H9 (cell line): ENCODE results near the gene ZNF609. TPM values are rescaled to one million over a fixed set of nuclear protein-coding genes. Genes with fewer than 3 reads are reported as not detected.
A peak's percentile ranks its signal among the peaks of the same experiment; 100 is the strongest.

Source experiments
- DNase-seq: peaks from one replicate; pipeline ENCODE4 v3.0.0-alpha.2; 2017
- H2AFZ ChIP-seq: one replicate; pipeline ENCODE4 v1.6.1; 2013; ENCODE audit warnings: mild to moderate bottlenecking, low read length, control low read depth, moderate library complexity
- H2AK5ac ChIP-seq: 2 replicates; pipeline ENCODE4 v1.6.1; 2013; ENCODE audit warnings: low read length, control low read depth, mixed read lengths; ENCODE audit not compliant: insufficient read length
- H2BK120ac ChIP-seq: one replicate; pipeline ENCODE4 v1.6.1; 2013; ENCODE audit warnings: low read depth, mild to moderate bottlenecking, low read length, control low read depth, inconsistent platforms; ENCODE audit not compliant: poor library complexity, severe bottlenecking
- H2BK12ac ChIP-seq: 2 replicates; pipeline ENCODE4 v1.6.1; 2013; ENCODE audit warnings: low read length, control low read depth, mixed read lengths, low read depth; ENCODE audit not compliant: insufficient read length
- H2BK15ac ChIP-seq: 2 replicates; pipeline ENCODE4 v1.6.1; 2013; ENCODE audit warnings: low read depth, low read length, control low read depth
- H2BK20ac ChIP-seq: one replicate; pipeline ENCODE4 v1.6.1; 2013; ENCODE audit warnings: low read depth, mild to moderate bottlenecking, low read length, control low read depth, inconsistent platforms; ENCODE audit not compliant: poor library complexity, severe bottlenecking
- H2BK5ac ChIP-seq: 2 replicates; pipeline ENCODE4 v1.6.1; 2013; ENCODE audit warnings: low read length, control low read depth, mixed read lengths; ENCODE audit not compliant: insufficient read length
- H3K14ac ChIP-seq: 2 replicates; pipeline ENCODE4 v1.6.1; 2013; ENCODE audit warnings: low read length, control low read depth; ENCODE audit not compliant: insufficient read depth
- H3K18ac ChIP-seq: 2 replicates; pipeline ENCODE4 v1.6.1; 2013; ENCODE audit warnings: low read depth, mild to moderate bottlenecking, mixed read lengths, low read length, control low read depth; ENCODE audit not compliant: insufficient read length
- H3K23ac ChIP-seq: 2 replicates; pipeline ENCODE4 v1.6.1; 2013; ENCODE audit warnings: low read length, control low read depth, mixed read lengths, low read depth; ENCODE audit not compliant: insufficient read length
- H3K23me2 ChIP-seq: 2 replicates; pipeline ENCODE4 v1.6.1; 2013; ENCODE audit warnings: low read depth, mild to moderate bottlenecking, mixed read lengths, low read length, control low read depth; ENCODE audit not compliant: insufficient read length, poor library complexity, severe bottlenecking
- H3K27ac ChIP-seq: 2 replicates; pipeline ENCODE4 v1.5.1; 2013; ENCODE audit warnings: low read length, control low read depth, mixed read lengths, low read depth; ENCODE audit not compliant: insufficient read length
- H3K27me3 ChIP-seq: 2 replicates; pipeline ENCODE4 v1.6.1; 2013; ENCODE audit warnings: low read length, control low read depth, inconsistent platforms; ENCODE audit not compliant: insufficient read depth
- H3K4ac ChIP-seq: 2 replicates; pipeline ENCODE4 v1.6.1; 2013; ENCODE audit warnings: low read depth, mild to moderate bottlenecking, control low read depth, inconsistent platforms, low read length, moderate library complexity
- H3K4me1 ChIP-seq: 2 replicates; pipeline ENCODE4 v1.6.1; 2013; ENCODE audit warnings: low read length, control low read depth, inconsistent platforms; ENCODE audit not compliant: insufficient read depth
- H3K4me2 ChIP-seq: 2 replicates; pipeline ENCODE4 v1.6.1; 2013; ENCODE audit warnings: low read length, control low read depth, mixed read lengths; ENCODE audit not compliant: insufficient read length, insufficient read depth
- H3K56ac ChIP-seq: 2 replicates; pipeline ENCODE4 v1.6.1; 2013; ENCODE audit warnings: low read depth, mild to moderate bottlenecking, mixed read lengths, low read length, control low read depth; ENCODE audit not compliant: insufficient read length
- H3K79me1 ChIP-seq: 2 replicates; pipeline ENCODE4 v1.6.1; 2013; ENCODE audit warnings: low read depth, mild to moderate bottlenecking, moderate library complexity, low read length, control low read depth, inconsistent platforms; ENCODE audit not compliant: insufficient read depth, poor library complexity, severe bottlenecking
- H3K79me2 ChIP-seq: 2 replicates; pipeline ENCODE4 v1.6.1; 2013; ENCODE audit warnings: low read length, control low read depth, inconsistent platforms; ENCODE audit not compliant: insufficient read depth
- H3K9ac ChIP-seq: 2 replicates; pipeline ENCODE4 v1.6.1; 2013; ENCODE audit warnings: low read length, control low read depth, mixed read lengths; ENCODE audit not compliant: insufficient read length; ENCODE audit errors: extremely low read depth
- H3K9me3 ChIP-seq: one replicate; pipeline ENCODE4 v1.6.1; 2013; ENCODE audit warnings: low read depth, low read length, inconsistent platforms; ENCODE audit not compliant: control insufficient read depth
- H3T11ph ChIP-seq: one replicate; pipeline ENCODE4 v1.6.1; 2013; ENCODE audit warnings: mild to moderate bottlenecking, low read length, control low read depth, inconsistent platforms
- H4K20me1 ChIP-seq: one replicate; pipeline ENCODE4 v1.6.1; 2013; ENCODE audit not compliant: control insufficient read depth, insufficient read length, insufficient read depth
- H4K5ac ChIP-seq: 2 replicates; pipeline ENCODE4 v1.6.1; 2013; ENCODE audit warnings: low read depth, mild to moderate bottlenecking, mixed read lengths, low read length, control low read depth; ENCODE audit not compliant: insufficient read length
- H4K8ac ChIP-seq: replicated peaks from 2 replicates; pipeline ENCODE4 v1.6.1; 2013; ENCODE audit warnings: low read length, control low read depth, mixed read lengths, low read depth; ENCODE audit not compliant: insufficient read length
- H4K91ac ChIP-seq: 2 replicates; pipeline ENCODE4 v1.6.1; 2013; ENCODE audit warnings: low read depth, mild to moderate bottlenecking, moderate library complexity, mixed read lengths, low read length, control low read depth; ENCODE audit not compliant: insufficient read length
- H3K27ac Mint-ChIP-seq, 3 experiments: 2 replicates in 2 of 3; 3 replicates in 1 of 3; pipeline ENCODE4 v1.8.0; 2020 to 2021; ENCODE audit warnings: mixed read lengths in 3 of 3, mild to moderate bottlenecking in 1 of 3, moderate library complexity in 1 of 3
- H3K27me3 Mint-ChIP-seq: 2 replicates; pipeline ENCODE4 v1.8.0; 2021; ENCODE audit warnings: low read depth, mild to moderate bottlenecking, moderate library complexity, mixed read lengths
- H3K36me3 Mint-ChIP-seq, 3 experiments: 2 replicates in 2 of 3; 3 replicates in 1 of 3; pipeline ENCODE4 v1.8.0; 2020 to 2021; ENCODE audit warnings: low read depth in 3 of 3, mixed read lengths in 3 of 3; ENCODE audit not compliant: insufficient read depth in 1 of 3
- H3K4me1 Mint-ChIP-seq, 2 experiments: 2 replicates each; pipeline ENCODE4 v1.8.0; 2020; ENCODE audit warnings: mixed read lengths in 2 of 2
- H3K4me3 Mint-ChIP-seq, 2 experiments: 2 replicates in 1 of 2; 3 replicates in 1 of 2; pipeline ENCODE4 v1.8.0; 2020 to 2021; ENCODE audit warnings: mild to moderate bottlenecking in 2 of 2, mixed read lengths in 2 of 2, moderate library complexity in 1 of 2
- H3K9me3 Mint-ChIP-seq, 2 experiments: 2 replicates in 1 of 2; 3 replicates in 1 of 2; pipeline ENCODE4 v1.8.0; 2020; ENCODE audit warnings: mild to moderate bottlenecking in 2 of 2, mixed read lengths in 2 of 2, moderate library complexity in 1 of 2
- WGBS: extraction: QIAGEN DNeasy Blood & Tissue Kit; methylation state at CpG from one replicate; pipeline ENCODE4 v1.1.7; 2013; ENCODE audit warnings: missing lambda C conversion rate, low lambda C conversion rate, mixed read lengths; ENCODE audit not compliant: insufficient read length; ENCODE audit errors: extremely low coverage; 5-methylcytosine and 5-hydroxymethylcytosine counted together
- total RNA-seq: library from RNA; stranded (reverse); gene quantifications from 2 replicates; pipeline ENCODE4 v1.2.1, GENCODE V29; 2021
- TF ChIP-seq, protein P1 (sequence below): fragments of 200-600 bp; sonication (generic); conservative IDR thresholded peaks from 3 replicates; pipeline ENCODE4 v1.8.0; 2021; ENCODE audit warnings: antibody characterized with exemption, mild to moderate bottlenecking

The ZNF609 gene
- total RNA-seq, 1 experiment from 2014 or later = 45.3 TPM

DNA sequence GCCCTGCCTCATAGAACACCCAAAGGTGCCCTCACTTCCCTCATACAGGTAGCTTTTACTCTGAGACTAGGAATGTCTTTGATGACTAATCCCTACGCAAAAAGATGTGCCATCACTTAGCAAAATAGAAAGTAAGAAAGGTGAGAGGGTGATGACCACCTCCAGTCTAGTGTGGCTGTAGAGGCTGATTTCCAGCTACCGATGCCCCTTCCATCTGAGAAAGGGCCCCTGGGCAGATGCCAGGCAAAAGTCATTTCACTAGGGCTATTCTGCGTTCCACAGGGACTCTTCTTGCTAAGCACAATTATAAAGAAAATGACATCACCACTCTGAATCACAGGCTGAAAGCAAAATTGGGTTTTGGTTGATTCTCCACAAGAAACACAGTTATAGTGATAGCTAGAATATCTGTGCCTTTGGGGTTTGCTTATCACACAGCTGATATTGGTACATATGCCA, 237.6 kb downstream of the ZNF609 start:
- Histone ChIP-seq H3K23ac (no peak overlapping the region), H3K18ac (no peak overlapping the region), H3K14ac (no peak overlapping the region), H3K4ac (no peak overlapping the region), H3K4me2 (peak overlapping the region; percentile 95), H3T11ph (no peak overlapping the region), H3K9ac (no peak overlapping the region), H4K91ac (no peak overlapping the region), H2AFZ (no peak overlapping the region), H4K5ac (no peak overlapping the region), H4K20me1 (no peaks in the 10 kb centered on the region), H3K27me3 (no peaks in the 10 kb centered on the region), H2AK5ac (no peak overlapping the region), H3K79me1 (peaks cover 8% of the 10 kb centered on the region), H4K8ac (no peak overlapping the region), H2BK20ac (no peak overlapping the region), H3K4me1 (peaks cover 15% of the 10 kb centered on the region; the same call in 1 of the 2 replicates), H3K23me2 (peaks cover 25% of the 10 kb centered on the region), H3K9me3 (no peaks in the 10 kb centered on the region), H2BK120ac (no peak overlapping the region), H2BK5ac (no peak overlapping the region), H3K27ac (no peak overlapping the region), H2BK15ac (no peak overlapping the region), H3K79me2 (peaks cover 38% of the 10 kb centered on the region; the same call in 1 of the 2 replicates), H2BK12ac (no peak overlapping the region), H3K56ac (no peak overlapping the region)
- Mint-ChIP-seq H3K9me3 (peaks cover 0 to 2% of the 10 kb centered on the region in 2 experiments; a peak in 2 of 5 replicates), H3K27ac (peak overlapping the region; percentile 3 to 49 (median 24); a peak in 5 of 7 replicates), H3K27me3 (peaks cover 2% of the 10 kb centered on the region; the same call in 1 of the 2 replicates), H3K4me3 (peak overlapping the region in 1 of 2 experiments; percentile 37; a peak in 1 of 5 replicates), H3K4me1 (peaks cover 68 to 80% of the 10 kb centered on the region in 2 experiments), H3K36me3 (peaks cover 45 to 78% (median 54%) of the 10 kb centered on the region in 3 experiments)
- TF ChIP-seq, protein P1, sequence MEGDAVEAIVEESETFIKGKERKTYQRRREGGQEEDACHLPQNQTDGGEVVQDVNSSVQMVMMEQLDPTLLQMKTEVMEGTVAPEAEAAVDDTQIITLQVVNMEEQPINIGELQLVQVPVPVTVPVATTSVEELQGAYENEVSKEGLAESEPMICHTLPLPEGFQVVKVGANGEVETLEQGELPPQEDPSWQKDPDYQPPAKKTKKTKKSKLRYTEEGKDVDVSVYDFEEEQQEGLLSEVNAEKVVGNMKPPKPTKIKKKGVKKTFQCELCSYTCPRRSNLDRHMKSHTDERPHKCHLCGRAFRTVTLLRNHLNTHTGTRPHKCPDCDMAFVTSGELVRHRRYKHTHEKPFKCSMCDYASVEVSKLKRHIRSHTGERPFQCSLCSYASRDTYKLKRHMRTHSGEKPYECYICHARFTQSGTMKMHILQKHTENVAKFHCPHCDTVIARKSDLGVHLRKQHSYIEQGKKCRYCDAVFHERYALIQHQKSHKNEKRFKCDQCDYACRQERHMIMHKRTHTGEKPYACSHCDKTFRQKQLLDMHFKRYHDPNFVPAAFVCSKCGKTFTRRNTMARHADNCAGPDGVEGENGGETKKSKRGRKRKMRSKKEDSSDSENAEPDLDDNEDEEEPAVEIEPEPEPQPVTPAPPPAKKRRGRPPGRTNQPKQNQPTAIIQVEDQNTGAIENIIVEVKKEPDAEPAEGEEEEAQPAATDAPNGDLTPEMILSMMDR = no peak
- DNase-seq = no peak
- WGBS = no CpG with 5 or more reads among the region's 3 CpGs
